Measurements from ENCODE around the gene HMOX1. TPM values are rescaled to one million over a fixed set of nuclear protein-coding genes. Genes with fewer than 3 reads are reported as not detected.

Gene HMOX1
- total RNA-seq, 6 experiments from 2014 or later: 15.7 to 255 (median 47.2) TPM

DNA sequence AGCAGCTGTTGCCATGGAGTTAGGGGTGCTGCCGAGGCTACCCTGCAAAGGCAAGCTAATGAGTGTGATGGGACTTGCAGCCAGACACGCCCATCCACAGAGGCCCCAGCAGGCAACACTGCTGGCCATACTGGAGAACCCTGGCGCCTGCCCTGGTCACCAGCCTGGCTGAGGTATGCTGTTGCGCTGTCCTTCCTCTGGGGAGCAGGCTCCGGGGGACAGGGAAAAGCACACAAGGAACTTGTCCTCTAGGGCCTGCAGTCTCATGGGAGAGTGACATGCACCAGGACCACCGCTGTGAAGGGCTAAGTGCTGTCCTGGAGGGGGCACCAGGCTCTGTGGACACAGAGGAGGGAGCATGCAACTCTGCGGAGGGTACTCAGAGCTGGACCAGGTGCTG, 45.4 kb upstream of the HMOX1 start:
- no peaks in the 10 kb centered on the region for H3K27me3 ChIP-seq
- WGBS (ENCODE audit: insufficient coverage, low coverage, low lambda C conversion rate, missing lambda C conversion rate): no CpG with 5 or more reads among the region's 7 CpGs
- no peak overlapping the region for H3K4me3 ChIP-seq
- peaks cover 0 to 84% (median 39%) of the 10 kb centered on the region in 4 donors for H3K36me3 ChIP-seq
- TF ChIP-seq, protein P1, sequence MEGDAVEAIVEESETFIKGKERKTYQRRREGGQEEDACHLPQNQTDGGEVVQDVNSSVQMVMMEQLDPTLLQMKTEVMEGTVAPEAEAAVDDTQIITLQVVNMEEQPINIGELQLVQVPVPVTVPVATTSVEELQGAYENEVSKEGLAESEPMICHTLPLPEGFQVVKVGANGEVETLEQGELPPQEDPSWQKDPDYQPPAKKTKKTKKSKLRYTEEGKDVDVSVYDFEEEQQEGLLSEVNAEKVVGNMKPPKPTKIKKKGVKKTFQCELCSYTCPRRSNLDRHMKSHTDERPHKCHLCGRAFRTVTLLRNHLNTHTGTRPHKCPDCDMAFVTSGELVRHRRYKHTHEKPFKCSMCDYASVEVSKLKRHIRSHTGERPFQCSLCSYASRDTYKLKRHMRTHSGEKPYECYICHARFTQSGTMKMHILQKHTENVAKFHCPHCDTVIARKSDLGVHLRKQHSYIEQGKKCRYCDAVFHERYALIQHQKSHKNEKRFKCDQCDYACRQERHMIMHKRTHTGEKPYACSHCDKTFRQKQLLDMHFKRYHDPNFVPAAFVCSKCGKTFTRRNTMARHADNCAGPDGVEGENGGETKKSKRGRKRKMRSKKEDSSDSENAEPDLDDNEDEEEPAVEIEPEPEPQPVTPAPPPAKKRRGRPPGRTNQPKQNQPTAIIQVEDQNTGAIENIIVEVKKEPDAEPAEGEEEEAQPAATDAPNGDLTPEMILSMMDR (IDR thresholded peaks at IDR 0.05): no peak
- no peak for TF ChIP-seq POLR2A (IDR thresholded peaks at IDR 0.05)
- H3K4me1 ChIP-seq: peaks cover 0 to 7% (median 2%) of the 10 kb centered on the region in 4 donors
- no peak for DNase-seq
- intact Hi-C loops (cut with DNase I): no loop called here
- H3K9me3 ChIP-seq: no peaks in the 10 kb centered on the region
- no peak overlapping the region for H3K27ac ChIP-seq
- peak in 1 of 4 donors; percentile 5 for ATAC-seq

DNA sequence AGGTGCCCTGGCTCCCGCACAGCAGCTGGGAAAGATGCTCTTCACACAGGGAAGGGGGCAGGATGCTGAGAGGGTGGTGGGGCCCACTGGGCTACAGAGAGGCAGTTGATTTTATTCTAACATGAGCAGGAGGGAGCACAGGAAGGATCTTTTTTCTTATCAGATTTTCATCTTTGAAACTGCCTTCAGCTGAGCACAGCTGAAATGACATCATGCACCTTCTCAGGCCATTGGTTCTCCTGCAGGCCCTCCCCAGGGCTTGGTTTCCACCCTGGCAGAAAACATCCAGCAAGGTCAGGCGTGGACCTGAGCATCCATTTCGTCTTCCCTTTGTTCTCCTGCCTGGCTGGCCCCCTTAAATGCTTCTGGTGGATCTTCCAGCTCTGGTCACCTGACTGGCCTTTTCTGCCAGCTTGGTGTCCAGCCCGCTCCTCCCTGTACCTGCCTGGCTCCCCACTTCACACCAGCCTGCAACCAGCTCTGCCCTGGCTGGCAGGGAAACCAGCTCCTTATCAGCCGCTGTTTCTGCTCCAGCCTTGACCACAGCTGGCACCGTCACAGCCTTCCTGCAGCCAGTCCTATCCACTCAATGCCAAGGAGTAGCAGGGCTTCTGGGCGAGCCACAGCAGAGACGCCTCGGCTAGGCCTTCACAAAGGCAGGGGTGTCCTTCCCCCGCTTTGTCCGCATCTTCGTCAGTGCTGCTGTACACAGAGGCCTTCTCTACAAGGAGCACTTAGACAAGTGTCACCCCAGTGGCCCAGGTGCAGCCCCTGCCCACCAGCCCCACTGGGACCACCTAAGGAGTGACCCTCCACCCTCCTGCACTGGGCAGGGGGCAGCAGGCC, 44.7 kb upstream of the HMOX1 start:
- intact Hi-C loops (cut with DNase I): no loop called here
- ATAC-seq (peak in 2 of 4 donors; percentile 4 to 55), DNase-seq (no peak)
- WGBS (ENCODE audit: insufficient coverage, low coverage, low lambda C conversion rate, missing lambda C conversion rate): 89% methylated on average over 5 of the region's 12 CpGs
- Histone ChIP-seq H3K4me3 (no peak overlapping the region), H3K27me3 (no peaks in the 10 kb centered on the region), H3K9me3 (no peaks in the 10 kb centered on the region), H3K36me3 (peaks cover 0 to 87% (median 41%) of the 10 kb centered on the region in 4 donors), H3K4me1 (peaks cover 0 to under 1% (median 0%) of the 10 kb centered on the region in 4 donors), H3K27ac (no peak overlapping the region)
- TF ChIP-seq POLR2A (IDR thresholded peaks at IDR 0.05): no peak
- TF ChIP-seq, protein P1 (IDR thresholded peaks at IDR 0.05): no peak

DNA sequence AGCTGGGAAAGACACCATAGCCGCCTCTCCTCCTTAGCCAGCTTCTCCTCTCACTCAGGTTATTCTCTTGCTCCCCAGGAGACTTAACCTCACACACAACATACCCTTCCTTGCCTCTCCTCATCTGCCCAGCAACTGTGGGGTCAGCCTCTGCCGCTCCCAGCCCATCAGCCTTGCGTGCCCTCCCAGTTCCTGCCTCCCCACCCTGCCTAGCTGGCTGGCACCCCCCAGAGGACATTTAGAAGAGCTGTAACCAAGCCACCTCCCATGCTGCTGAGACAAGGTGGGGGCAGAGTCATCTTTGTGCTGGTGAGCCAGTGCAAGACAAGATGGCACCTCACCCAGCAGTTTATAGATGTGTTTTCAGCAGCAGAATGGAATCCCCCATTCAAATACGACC, 43.0 kb upstream of the HMOX1 start:
- Histone ChIP-seq H3K27me3 (no peaks in the 10 kb centered on the region), H3K9me3 (no peaks in the 10 kb centered on the region), H3K4me3 (no peak overlapping the region), H3K4me1 (no peaks in the 10 kb centered on the region), H3K27ac (no peak overlapping the region), H3K36me3 (peaks cover 0 to 77% (median 35%) of the 10 kb centered on the region in 4 donors)
- TF ChIP-seq POLR2A (IDR thresholded peaks at IDR 0.05): no peak
- TF ChIP-seq, protein P1 (IDR thresholded peaks at IDR 0.05): peak in 2 of 4 donors; percentile 6 to 21
- ATAC-seq: peak; percentile 7 to 27 (median 14)
- 93% methylated on average over 3 of the region's 4 CpGs for WGBS (ENCODE audit: insufficient coverage, low coverage, low lambda C conversion rate, missing lambda C conversion rate)
- intact Hi-C loops (cut with DNase I): no loop called here
- DNase-seq: no peak

DNA sequence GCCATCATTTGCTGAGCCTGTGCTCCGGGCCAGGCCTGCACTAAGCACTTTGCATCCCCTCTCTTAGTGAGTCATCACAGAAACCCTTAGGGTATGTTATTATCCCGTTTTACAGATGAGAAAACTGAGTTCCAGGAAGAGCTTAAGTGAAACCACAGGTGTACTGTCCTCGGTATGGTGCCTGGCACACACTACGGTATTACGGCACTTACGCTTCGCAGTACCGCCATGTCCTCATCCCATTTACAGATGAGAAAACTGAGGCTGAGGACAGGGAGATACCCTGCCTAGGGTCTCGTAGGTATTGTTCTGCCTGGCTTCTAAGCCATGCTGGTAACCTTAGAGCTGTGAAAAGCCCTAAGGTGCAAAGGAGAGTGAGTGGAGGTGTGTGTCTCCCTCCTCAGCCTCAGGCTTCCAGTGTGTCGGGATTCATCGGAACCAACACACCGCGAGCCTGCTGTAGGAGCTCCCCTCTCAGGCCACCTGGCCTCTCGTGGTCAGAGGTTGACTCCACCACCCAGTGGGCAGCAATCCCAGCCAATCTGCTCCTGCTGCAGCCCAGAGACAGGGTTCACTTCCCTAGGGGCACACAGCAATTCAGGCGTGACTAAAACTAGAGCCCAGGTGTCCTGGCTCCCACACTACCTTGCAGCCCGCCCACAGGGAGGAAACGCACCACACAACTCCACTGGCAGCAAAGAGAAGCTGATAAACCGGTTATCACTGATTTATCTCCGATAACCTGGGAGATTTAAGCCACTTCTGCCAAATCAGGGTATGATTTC, 39.6 kb upstream of the HMOX1 start:
- H3K27me3 ChIP-seq: no peaks in the 10 kb centered on the region
- ATAC-seq (no peak), DNase-seq (no peak)
- H3K27ac ChIP-seq: no peak overlapping the region
- no peaks in the 10 kb centered on the region for H3K4me1 ChIP-seq
- 88% methylated on average over 10 of the region's 19 CpGs for WGBS (ENCODE audit: insufficient coverage, low coverage, low lambda C conversion rate, missing lambda C conversion rate)
- peaks cover 0 to 54% (median 25%) of the 10 kb centered on the region in 4 donors for H3K36me3 ChIP-seq
- H3K9me3 ChIP-seq: no peaks in the 10 kb centered on the region
- no peak overlapping the region for H3K4me3 ChIP-seq
- TF ChIP-seq, protein P1 (IDR thresholded peaks at IDR 0.05): no peak
- TF ChIP-seq POLR2A (IDR thresholded peaks at IDR 0.05): no peak
- intact Hi-C loops (cut with DNase I): loop anchor here in 1 of 2 donors (10.0 kb wide), 1 partner anchor 234 kb away; no protein-coding TSS in a partner anchor
